HG03342 (cell line): ENCODE results near the gene BDH1.

Experiments used
- ATAC-seq: cut with Tn5 transposase; IDR thresholded peaks from one replicate; pipeline ENCODE4 v1.9.1; 2021; ENCODE audit warnings: mild to moderate bottlenecking, moderate library complexity; ENCODE audit not compliant: unreplicated experiment

The BDH1 gene

DNA sequence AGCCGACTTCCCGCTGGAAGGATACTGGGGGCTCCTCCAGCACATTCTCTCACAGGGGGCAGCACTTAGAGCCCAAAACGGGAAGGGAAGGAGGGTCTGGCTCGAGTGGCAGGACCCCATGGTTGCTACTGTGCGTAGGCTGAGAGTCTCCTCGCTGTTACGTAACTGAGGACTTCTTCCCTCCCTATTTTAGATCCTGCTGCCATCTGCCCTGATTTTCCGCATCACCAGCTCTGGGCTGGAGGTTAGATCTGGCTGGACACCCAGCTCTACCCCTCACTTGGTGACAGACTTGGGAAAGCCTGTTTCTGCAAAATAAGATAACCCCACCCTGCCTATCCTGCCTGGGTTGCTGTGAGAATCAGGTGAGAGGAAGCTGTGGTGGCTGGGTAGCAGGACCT, 47.7 kb downstream of the BDH1 start:
- ATAC-seq, result no peak

DNA sequence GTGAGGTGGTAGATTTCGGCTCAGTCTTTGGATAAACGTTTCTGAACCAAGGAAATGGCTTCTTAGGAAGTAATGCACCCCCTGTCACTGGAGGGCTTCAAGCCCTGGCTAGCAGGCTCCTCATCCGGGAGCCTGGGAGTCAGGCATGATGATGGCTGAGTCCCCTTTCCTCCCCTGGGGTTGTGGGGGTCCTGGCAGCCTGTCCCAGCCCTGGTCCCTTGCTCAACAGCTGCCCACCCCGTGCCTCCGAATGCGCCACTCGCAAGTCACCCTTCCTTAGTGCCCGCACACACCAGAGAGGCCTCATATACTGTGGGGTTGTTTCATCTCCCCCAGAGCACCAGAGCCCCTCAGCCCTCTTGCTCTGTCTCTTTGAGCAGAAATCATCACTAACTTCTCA, 48.2 kb downstream of the BDH1 start:
- ATAC-seq, result no peak

DNA sequence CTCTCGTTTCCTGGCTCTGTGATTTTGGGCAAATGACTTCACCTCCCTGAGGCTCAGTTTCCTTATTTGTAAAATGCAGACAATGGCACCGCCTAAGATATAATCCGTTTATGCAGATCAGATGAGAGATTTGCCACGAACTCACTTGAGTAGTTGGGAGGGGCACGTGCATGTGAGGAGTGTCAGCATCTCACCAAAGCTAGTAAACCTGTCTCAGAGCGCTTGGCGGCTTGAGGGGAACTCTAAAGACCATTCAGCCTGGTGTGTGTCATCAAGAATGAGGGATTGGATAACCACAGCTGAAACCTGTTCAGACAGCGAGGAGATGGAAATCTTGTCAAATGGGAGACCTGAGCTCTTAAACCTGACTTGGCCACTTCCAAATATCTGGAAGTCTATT, 48.7 kb downstream of the BDH1 start:
- no peak for ATAC-seq

- ATAC-seq, result no peak
These were observed 49.8 kb downstream of the BDH1 start for GRCh38 chr3:197505796-197506548.

GRCh38 chr3:197504641-197505121, 51.1 kb downstream of the BDH1 start:
- no peak for ATAC-seq

DNA sequence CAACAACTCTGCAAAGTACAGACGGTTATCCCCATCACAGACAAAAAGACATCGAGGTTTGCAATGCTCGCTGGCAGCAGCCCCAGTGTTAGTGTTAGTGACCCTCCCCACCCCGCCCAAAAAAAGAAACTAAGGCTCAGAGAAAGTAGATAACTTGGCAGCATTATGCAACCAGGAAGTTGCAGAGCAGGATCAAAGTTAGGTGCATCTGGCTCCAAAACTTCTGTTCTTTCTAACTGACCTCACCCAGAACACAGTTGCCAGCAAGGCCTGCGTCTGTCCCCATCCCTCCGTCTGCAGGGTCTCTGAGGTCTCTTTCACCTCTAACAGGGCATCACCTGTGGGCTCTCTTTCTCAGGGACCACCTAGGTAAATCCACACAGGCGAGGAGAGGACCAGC, 51.5 kb downstream of the BDH1 start:
- no peak for ATAC-seq

- no peak for ATAC-seq
These were observed 52.1 kb downstream of the BDH1 start for GRCh38 chr3:197503652-197504051.

DNA sequence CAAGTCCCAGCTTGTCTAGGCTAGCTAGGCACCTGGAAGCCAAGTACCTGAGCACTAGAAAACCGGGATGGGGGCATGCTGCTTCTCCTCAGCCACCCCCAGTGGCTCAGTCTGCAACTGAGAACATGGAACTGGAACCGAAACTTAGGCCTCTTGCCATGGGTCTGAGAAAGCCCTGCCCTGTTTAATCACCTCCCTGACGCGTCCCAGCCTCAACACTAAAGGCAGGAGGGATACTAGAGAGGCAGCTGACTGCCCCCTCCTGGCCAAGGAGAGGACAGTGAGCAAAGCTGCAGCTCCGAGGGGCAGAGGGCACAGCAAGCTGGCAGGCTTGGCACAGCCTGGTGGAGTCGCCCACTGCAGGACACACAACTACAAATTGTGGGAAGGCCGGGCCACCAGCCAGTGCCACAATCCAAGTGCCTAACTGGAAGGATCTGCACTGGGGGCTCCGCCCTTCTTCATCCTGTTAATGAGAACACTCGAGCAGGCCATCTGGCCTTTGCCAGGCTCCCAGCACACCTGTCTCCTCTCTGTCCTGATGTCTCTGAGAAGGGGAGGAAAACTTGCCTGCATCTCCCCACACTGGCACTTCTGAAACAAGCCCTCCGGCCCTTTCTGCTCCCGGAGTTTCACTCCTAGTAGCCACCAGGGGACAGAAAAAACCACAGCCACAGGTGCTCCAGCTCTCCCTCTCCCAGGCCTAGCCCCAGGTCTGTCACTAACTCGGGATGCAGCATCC, 53.7 kb downstream of the BDH1 start:
- ATAC-seq, result peak; percentile 87

DNA sequence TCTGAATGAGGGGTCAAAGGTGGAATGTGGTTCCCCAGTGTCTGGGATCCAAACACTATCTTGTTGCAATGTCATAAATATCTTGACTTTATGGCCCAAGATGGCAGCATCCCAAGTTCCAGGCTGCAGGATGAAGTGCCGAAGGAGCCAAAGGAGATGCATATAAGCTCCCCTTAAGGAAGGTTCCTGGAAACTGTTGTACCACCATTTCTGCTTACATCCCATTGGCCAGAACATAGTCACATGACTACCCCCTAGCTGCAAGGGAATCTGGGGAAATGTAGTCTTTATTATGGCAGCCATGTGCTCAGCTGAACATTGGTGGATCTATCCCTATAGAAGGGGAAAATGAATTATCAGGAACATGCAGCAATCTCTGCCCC, 54.3 kb downstream of the BDH1 start:
- ATAC-seq, result peak; percentile 19

DNA sequence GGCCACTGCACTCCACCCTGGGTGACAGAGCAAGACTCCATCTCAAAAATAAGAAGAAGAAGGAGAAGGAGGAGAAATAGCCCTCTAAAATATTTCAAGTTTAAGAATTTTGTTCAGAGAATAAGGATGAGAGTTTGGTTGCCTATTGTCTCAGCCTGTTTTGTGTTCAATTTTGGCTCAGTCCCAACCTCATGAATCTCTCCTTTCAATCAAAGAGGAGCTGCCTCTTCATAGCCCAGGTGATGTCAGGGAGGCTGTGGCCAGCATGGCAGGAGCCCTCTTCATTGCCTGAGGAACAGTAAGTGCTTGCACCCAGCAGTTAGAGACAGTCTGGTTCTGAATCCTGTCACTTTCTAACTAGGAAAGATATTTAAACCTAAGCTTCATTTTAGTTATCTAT, 55.0 kb downstream of the BDH1 start:
- no peak for ATAC-seq

- no peak for ATAC-seq
These were observed 56.3 kb downstream of the BDH1 start for GRCh38 chr3:197499427-197499826.

DNA sequence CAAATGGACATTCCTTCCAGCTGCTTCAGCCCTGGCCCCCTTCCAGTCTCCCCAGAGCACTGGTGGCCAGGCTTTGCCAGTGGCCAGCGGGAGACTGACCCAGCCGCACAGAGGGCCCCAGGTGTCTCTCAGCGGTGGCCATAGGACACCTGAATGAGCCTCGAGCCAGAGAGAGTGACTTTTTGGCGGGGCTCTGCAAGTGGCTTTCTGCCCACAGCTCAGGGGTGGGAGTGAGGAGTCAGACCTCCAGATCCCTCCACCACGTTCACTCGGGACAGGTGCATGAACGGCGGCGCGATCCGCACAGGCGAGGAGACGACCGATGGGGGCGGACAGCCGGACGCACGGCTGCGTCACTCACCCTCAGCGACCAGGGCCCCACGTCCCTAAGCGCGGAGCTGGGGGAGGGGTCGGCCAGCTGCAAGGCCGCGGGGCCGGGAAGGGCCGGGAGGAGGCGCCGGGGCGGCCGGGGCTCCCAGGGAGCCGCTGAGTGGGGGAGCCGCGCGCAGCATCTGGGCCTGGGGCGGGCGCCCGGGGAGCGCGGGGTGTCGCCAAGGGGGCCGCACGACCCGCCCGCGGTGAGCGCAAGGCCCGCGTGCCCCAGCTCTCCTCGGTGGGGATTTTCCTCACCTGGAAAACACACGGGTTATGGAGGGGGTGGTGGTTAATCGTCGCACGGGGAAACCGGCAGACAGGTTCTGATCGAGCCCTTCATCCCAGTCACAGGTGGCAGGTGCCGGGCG, 57.1 kb downstream of the BDH1 start:
- ATAC-seq, result no peak

DNA sequence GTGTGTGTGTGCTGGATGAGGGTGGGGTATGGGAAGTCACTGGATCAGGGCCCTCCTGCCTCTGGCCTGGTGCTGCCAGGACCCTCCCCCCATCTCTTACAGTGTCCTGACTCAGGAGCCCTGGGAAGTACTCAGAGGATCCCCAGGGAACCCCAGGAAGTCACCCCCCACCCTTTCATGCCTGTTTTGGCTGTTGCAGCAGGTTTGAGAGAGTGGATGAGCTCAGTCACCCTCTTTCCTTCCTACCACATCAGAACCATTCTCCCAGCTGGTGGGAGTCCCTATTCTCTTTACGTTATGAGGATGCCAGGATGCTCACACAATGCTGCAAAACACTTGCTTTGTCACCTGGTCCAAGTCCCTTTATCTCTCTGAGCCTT, 59.0 kb downstream of the BDH1 start:
- no peak for ATAC-seq

DNA sequence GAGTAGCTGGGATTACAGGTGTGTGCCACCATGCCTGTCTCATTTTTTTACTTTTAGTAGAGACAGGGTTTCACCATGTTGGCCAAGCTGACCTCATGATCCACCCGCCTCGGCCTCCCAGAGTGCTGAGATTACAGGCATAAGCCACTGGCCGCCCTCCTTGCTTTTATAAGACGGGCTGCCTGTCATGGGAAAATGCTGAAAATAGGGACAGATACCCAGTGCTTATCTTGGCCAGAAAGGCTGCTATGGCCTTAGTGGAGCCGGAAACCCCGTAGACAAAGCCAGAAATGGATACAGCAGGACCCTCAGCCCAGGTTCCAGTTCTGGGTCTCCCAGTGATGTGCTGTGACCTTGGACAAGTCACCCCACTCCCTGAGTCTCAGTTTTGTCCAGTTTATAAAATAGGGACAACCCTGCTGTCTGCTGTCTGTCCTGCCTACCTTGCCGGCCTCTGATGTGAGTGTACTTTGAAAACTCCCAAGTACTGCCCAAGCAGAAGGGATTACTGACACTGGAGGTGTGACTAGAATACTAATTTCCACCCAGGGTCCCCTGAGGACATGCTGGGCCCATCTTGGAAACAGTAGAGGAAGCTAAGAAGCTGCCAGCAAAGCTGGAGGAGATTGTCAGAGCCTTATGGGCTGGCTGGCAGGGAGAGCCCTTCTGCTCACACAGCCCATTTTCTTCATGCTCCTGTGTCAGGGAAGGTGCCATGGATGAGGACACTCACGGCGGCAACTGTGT, 59.6 kb downstream of the BDH1 start:
- no peak for ATAC-seq

DNA sequence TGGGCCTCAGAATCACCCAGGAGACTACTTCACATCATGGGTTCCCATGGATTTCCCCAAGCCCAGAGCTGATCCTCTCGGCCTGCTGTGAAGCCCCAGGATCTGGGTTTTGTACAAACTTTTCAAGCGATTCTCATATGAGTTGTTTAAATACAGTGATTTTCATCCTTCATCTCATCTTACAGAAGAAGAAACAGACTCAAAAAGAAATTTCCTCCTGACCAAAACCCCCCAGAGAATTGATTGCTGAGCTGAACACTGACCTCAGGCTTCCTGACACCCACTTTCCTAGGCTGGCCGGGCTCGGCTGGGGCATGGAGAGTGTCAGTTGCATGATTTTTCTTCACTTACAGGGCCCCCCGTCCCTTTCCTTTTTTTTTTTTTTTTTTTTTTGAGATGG, 60.3 kb downstream of the BDH1 start:
- ATAC-seq, result peak; percentile 25

DNA sequence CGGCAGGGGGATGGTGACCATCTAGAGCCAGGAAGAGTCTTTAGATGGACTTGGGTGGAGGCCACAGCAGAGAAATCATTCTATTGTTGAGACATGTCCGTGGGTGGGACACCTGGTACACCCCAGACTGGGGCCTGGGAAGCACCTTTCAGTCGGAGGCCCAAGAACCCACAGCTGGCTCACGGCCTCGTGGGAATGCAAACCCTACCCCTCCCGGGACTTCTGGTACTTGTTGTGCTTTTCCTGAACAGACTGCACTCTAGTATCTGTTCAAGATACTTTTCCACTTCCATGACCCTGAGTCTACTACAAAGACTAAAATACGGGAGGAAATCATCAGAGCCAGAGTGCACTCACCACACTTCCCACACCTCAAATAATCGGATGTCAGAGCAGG, 60.7 kb downstream of the BDH1 start:
- ATAC-seq, result peak; percentile 41

DNA sequence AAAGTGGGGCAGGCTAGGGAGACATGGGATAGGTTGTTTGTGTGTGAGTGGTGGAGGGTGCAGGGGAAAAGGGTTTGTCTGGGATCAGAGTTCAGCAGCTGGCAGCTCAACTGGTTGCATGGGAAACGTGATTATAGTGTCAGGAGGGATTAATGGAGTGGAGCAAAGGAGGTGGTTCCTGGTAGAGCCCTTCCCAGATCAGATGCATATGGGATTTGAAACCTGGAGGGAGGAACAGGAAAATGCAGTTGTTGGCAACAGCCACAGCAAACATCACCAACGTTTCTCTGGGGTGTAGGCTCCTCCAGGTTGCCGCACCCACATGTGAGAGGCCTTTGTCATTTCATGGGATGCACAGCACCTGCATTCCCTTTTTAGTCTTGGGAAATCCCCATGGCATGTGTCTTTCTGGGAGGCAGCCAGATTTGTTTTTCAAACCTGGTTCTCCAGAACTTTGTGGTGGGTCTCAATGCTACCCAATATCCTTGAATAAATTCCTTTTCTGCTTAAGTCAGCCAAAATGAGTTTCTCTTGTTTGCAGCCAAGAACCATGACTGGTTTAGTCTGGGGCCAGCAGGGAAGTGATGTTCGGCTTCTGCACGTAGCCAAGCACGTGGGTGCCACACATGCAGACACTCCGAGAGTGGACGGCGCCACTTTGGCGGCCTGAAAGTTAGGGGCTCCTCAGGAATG, 61.3 kb downstream of the BDH1 start:
- ATAC-seq, result no peak

GRCh38 chr3:197493049-197493448, 62.7 kb downstream of the BDH1 start:
- no peak for ATAC-seq

DNA sequence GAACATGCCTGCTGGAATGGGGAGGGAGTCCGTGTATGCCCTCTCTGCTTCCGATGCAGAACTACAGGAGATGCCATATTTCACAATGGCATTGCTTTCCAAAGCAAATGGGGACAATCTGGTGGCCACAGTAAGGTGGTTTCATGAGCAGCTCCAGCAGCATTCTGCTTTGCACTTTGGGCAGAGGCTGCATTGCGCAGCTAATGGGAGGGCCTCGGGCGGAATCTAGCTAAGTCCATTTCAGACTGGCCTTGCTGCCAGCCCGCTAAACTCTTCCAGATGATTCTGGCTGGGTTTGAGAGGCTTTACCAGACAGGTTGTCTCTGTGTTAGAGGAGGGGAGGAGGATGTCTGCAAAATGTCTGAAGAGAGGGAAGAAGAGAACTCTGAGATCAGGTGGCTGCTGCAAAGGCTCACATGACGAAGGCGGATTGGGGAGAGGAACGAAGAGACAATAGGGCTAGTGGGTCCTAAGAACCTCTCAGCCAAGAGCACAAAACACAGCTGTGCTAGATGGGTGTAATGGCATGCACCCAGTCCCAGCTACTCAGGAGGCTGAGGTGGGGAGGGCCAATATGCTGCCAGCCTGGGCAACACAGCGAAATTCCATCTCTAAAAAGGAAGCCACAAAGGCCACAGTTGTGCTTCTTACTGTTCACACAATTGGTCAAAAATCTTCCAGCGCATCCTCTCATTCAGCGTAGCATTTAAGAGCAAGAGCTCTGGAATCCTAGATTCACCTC, 63.7 kb downstream of the BDH1 start:
- no peak for ATAC-seq

GRCh38 chr3:197491478-197491877, 64.3 kb downstream of the BDH1 start:
- ATAC-seq, result no peak
